GM18867 (cell line): ENCODE measurements around the gene CBX8.

Experiments
- ATAC-seq: cut with Tn5 transposase; IDR thresholded peaks from one replicate; pipeline ENCODE4 v1.9.1; 2021; ENCODE audit warnings: mild to moderate bottlenecking, moderate library complexity; ENCODE audit not compliant: unreplicated experiment

The CBX8 gene

GRCh38 chr17:79835953-79836509 lies 39.2 kb upstream of the CBX8 start:
- ATAC-seq = no peak

GRCh38 chr17:79835470-79835899 lies 38.6 kb upstream of the CBX8 start:
- ATAC-seq = no peak

DNA sequence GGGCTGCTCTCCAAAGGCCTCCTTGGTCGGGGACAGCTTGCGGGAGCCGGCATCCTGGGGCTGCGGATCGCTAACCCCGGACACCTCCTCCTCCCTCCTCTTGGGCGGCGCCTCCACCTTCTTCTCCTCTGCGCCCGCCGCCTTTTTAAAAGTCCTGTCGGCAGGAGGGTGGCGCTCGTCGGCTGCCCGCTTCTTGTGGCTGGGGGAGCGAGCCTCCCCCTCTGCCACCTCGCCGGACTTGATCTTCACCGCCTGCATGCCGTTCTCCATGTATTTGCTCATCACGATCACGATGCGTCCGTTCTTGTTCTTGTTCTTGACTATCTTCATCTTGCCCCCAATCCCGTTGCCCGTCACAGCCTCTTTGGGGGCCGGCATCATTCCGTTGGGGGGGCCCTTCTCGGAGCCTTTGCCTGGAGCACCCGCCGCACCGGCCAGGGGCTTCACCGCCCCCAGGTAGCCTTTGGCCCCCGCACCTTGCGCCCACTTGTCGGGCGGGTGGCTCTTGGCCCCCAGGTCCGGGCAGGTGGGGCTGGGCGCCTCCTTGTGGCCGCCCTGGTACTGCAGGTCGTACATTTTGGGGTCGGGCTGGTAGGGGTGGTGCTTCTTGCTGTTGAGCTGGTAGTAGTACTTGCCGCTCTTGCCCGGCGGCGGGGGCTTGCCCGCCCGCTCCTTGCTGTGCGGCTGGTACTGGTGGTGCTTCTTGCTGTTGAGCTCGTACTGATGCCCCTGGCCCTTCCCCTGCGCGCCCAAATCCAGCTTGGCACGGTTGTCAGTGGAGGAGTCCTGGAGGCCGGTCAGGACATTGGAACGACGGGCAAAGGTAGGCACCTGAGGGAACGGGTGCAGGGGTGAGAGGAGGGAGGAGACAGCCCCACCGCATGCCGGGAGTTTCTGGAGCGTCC lies 37.9 kb upstream of the CBX8 start:
- no peak for ATAC-seq

DNA sequence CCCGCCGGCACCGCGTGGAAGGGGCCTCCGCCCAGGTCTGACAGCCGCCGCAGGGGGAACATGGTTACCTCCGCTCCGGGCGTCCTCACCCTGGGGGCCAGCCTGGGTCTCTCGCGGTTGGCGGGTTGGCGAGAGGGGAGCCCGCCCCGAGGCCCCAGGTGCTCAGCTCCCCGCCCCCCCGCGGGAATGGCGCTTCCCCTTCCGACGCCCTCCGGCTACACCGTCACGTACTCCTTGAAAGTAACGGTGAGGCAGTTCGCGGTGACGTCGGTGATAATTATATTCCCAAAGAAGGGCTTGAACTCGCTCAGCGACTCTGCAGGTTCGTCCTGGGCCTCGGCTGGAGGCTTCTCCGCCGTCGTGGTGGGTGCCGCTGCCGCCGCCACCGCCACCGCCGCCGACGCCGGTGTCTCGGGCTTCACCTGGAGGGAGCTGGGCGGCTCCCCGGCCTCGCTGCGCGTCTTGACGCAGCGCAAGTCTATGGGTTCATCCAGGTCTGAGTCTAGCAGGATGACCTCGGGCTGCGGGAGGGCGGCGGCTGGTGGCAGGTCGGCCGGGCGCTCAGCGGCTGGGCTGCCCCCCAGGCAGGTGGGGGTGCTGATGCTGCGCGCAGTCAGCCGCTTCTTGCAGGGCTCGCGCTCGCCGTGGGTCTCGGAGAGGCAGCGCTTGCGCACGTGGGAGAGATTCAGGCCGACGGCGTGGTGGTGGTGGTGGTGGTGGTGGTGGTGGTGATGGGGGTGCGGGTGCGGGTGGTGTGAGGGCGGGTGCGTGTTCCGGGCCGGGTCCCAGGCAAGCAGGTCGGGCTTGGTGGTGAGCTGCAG lies 37.1 kb upstream of the CBX8 start:
- no peak for ATAC-seq

DNA sequence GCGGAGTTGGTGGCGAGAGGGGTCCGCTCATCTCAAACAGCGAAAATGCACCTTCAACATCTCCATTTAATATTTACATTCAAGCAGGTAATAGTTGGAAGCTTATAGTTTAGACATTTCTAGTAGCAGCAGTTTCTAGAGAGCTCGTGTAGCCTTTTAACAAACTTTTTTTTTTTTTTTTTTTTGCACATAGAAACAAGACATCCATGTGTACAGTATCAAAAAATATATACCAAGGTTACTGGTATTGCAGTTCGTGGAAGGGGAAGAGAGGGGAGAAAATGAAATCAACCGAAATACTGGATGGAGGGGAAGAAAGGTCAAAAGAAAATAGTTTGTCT lies 36.2 kb upstream of the CBX8 start:
- ATAC-seq = no peak

DNA sequence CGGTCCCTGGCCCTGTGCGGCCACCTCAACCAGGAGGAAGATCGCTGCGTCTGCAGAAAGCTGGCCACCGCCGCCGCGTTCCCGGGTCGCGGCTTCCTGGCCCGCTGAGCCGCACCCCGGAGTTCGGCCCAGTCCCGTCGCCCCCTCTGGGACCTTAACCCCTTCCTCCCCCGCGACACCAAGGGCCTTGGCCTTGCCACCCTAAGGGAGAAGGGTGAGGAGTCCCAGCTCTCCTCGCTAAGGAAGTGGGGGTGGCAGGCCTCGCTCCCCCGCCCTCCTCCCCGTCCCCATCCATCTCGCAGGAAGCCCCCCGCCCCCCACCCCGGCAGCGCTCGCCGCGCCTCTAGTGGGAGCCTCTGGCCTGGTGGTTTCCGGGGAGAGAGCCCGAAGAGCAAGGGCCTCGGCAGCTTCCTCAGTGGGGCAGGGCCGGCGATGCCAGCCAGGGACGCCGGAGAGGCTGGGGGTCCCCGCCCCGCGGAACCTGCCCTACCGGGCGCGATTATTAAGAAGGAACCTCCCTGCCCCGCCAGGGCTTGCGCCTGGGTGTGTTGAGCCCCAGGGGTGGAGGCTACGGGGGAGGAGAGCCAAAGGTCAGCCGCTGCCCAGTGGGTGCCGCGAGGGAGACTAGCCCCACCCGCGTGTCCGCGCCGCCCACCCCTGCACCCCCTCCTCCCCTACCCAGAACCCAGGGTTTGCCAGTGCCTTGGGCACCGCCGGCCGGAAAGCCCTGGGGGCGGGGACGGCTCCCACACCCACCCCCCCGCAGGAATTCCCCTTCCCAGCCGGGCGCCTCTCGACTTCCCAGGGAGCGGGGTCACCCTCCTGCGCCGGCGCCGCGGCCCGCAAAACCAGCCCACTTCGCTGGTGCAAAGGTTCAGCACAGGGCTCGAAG lies 35.6 kb upstream of the CBX8 start:
- no peak for ATAC-seq

DNA sequence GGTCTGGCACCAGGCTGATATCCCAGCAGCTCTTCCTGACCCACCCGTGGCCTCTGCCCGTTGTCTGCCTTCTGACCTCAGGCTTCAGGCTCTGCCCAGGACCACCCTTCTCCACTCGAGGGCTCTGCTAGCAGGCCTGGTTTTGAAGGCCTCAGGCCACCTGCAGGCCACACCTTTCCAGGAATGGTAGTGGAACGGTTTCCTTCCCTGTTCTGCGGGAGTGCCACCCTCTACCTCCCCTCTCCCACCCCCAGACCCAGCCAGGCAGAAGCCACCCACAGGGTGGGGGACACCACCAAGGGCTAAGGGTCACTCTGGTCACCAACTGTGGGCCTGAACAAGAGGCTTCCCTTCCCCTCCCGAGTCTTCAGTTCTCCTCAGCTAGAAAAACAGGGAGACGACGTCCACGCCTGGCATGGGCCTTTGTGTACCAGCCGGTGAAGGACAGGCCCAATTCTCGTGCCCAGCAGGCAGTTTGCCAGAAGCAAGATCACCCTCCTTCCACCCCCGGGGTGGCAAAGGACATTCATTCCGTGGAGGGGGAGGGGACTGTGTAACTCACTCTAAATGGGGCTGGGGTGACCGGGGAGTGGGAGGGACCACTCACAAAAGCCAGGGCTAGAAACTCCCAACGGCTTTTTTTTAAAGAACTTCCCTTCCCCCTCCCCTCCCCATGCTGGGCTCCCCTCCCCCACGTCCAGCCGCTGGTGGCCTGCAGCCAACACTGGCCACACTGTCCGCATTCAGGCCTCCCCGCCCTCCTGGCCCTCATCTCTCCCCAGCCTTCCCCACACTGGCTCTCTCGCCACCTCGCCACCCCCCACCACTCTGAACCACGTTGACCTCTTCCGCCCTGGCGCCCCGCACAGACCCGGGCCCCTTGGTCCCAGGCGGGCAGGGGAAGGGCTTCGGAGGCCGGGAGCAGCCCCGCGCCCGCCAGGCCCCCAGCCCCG lies 34.7 kb upstream of the CBX8 start:
- ATAC-seq = no peak

DNA sequence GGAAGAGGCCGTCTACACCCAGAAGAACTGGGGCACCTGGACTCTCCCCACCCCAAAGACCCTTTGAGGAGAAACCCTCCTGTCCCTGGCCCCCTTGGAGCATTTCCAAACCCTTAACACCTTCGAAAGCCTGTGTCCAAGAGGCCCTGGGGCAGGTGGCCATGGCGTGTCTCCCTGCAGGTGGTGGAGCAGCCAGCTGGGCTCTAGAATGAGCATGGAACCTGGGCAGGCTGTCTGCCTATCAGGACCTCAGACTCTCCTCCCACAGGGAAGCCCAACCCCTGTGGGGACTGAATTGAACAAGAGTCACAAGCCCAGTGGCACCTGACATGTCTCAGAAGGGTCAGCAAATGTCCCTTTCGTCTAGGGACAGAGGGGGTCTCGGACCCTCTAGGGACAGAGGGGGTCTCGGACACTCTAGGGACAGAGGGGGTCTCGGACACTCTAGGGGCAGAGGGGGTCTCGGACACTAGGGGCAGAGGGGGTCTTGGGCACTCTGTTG lies 33.9 kb upstream of the CBX8 start:
- ATAC-seq = no peak

- no peak for ATAC-seq
Observed at GRCh38 chr17:79830303-79830702, 33.4 kb upstream of the CBX8 start.

DNA sequence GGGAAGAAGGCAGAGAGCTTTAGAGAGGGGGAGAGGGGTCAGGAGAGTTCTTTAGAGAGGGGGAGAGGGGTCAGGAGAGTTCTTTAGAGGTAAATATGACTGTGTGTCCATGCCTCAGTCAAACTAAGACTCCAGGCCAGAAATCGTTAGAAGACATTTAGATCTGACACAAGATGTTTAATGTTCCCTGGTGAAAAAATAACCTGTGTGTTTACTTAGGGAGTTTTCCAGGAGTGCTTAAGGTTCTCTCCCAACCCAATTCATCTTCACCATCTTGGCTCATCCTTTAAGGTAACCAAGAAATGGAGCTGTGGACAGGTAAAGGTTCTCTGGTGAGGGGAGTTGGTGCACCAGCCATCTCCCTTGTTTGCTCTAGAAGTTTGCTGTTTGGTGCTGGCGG lies 32.6 kb upstream of the CBX8 start:
- ATAC-seq = no peak

DNA sequence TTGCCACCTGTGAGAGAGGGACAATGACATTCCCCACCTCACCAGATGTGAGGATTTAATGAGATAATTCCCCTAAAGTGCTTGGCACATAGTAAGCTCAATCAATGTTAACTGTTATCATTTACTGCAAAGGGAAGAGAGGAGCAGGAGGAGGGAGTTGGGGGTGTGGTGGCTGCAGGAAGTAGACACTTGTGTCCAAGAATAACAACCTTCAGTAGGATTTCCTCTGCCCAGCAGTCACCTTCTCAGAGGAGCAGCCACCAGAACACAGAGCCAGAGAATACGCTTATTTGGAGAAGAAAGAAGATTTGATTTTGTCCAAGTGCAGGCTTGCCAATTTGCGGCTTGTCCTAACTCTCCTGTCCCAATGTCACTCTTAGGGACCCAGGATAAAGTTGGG lies 32.1 kb upstream of the CBX8 start:
- ATAC-seq = no peak

DNA sequence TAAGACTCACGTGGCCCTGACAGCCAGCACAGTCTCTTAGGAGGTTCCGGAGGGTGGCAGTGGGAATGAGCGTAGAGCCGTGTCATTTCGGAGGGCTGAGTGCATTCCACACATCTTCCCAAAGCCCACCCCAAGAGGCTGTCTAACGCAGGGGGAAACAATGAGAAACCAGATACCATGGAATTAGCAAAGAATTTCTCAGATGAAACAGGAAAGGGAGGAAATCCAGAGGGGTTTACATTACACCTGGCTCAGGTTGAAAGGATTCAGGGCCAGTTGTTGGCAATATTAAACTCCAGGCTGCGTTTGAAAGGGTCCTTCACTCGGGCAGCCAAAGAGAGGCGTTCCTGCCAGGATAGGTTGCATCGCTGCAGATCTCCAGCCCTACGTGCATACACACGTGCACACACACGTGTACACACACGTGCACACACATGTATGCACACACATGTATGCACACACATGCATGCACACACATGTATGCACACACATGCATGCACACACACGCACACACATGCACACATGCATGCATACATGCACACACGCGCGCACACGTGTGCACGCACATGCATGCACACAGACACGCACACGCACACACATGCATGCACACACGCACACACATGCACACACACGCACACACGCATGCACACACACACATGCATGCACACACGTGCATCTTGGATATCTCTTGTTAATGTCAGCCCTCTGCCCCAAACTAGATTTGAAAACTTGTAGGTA lies 30.1 kb upstream of the CBX8 start:
- ATAC-seq = no peak

- no peak for ATAC-seq
Observed at GRCh38 chr17:79826204-79826680, 29.4 kb upstream of the CBX8 start.

GRCh38 chr17:79825580-79825921 lies 28.7 kb upstream of the CBX8 start:
- no peak for ATAC-seq

GRCh38 chr17:79824893-79825579 lies 28.2 kb upstream of the CBX8 start:
- no peak for ATAC-seq

GRCh38 chr17:79824234-79824633 lies 27.4 kb upstream of the CBX8 start:
- ATAC-seq = no peak

DNA sequence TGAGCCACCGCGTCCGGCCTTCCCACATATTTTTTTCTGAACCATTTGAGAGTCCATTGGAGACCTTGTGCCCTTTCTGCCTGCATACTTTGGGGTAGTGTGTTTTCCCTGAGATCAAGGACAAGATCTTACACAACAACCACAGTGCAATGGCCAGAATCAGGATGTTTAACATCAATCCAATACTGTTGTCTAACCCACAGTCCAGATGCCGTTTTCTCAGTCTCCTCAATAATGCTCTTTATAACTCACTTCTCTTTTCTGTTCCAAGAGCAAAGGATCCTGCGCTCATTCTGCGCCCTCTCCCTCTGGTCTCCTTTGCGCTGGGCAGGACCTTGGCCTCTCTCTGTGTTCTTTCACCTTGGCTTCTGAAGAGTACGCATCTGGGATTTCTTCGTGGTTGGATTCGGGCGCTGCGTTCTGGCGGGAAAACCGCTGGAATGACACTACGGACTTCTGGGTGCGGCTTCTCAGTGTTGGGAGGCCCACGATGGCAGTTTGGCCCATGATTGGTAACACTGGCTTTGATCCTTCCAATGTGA lies 25.8 kb upstream of the CBX8 start:
- ATAC-seq = no peak
